Tibial nerve (tissue), 4 donors: ENCODE measurements around the gene CLDN14.

Experiments used
- CTCF ChIP-seq, 5 experiments: fragments of 200-600 bp in 3 of 5; fragments of 450-650 bp in 2 of 5; sonication (generic) in 3 of 5; IDR thresholded peaks; one replicate each; pipeline ENCODE4 v1.5.1; 2016 to 2019; ENCODE audit warnings: antibody characterized with exemption in 5 of 5, mild to moderate bottlenecking in 3 of 5, moderate library complexity in 2 of 5
- EP300 ChIP-seq, 2 donors: sonication (generic); formaldehyde crosslinking; IDR thresholded peaks; one replicate each; pipeline ENCODE4 v1.6.1; 2017; ENCODE audit warnings: antibody characterized with exemption in 2 of 2, mild to moderate bottlenecking in 1 of 2
- POLR2A ChIP-seq, 2 donors: fragments of 450-650 bp; IDR thresholded peaks; one replicate each; pipeline ENCODE4 v1.6.1; 2017; ENCODE audit warnings: antibody characterized with exemption in 2 of 2, mild to moderate bottlenecking in 2 of 2, moderate library complexity in 2 of 2

GRCh38 chr21:36466061-36466511 lies 13.8 kb downstream of the CLDN14 start:
- TF ChIP-seq CTCF (IDR thresholded peaks at IDR 0.05) (no peak), POLR2A (IDR thresholded peaks at IDR 0.05) (no peak), EP300 (IDR thresholded peaks at IDR 0.05) (no peak)
